ENCODE measurements around the gene SLC12A7. TPM values are rescaled to one million over a fixed set of nuclear protein-coding genes. Genes with fewer than 3 reads are reported as not detected.
"Not testable (repeated sequence)": the region's sequence is repeated elsewhere in the genome, so short reads cannot be mapped to it uniquely, and the experiment has no call there.

The SLC12A7 gene
- total RNA-seq, 2 experiments from 2014 or later: 31.5 to 37.5 TPM

- ATAC-seq (ENCODE audit: low read depth): no peak
- Mint-ChIP-seq H3K27me3 (no peaks in the 10 kb centered on the region), H3K27ac (no peak overlapping the region), H3K4me1 (no peaks in the 10 kb centered on the region), H3K4me3 (no peak overlapping the region), H3K36me3 (peaks cover 2% of the 10 kb centered on the region), H3K9me3 (no peaks in the 10 kb centered on the region)
- POLR2A ChIA-PET: no interaction called here
- DNase-seq: no peak
Measured at GRCh38 chr5:1086871-1087270, 25.0 kb downstream of the SLC12A7 start.

- Mint-ChIP-seq H3K4me3 (no peak overlapping the region), H3K36me3 (peaks cover 4% of the 10 kb centered on the region), H3K9me3 (no peaks in the 10 kb centered on the region), H3K27ac (no peak overlapping the region), H3K27me3 (no peaks in the 10 kb centered on the region), H3K4me1 (no peaks in the 10 kb centered on the region)
- POLR2A ChIA-PET: no interaction called here
- no peak for ATAC-seq (ENCODE audit: low read depth)
- no peak for DNase-seq
Measured at GRCh38 chr5:1086137-1086536, 25.7 kb downstream of the SLC12A7 start.

DNA sequence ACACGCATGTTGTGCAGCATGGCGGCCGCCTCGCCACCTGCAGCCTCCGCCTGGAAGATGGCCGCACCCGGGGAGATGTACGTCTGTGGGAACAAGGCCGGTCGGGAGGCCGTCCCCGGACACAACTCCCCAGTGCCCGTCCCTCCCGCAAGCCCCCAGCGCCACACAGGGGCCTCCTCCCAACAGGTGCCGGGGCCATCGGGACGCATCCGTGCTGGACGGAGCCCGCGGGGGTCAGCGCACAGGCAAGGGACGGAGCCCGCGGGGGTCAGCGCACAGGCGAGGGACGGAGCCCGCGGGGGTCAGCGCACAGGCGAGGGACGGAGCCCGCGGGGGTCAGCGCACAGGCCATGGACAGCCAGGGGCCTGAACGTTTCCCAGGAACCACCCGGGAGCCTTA is 26.5 kb downstream of the SLC12A7 start:
- DNase-seq: no peak
- no peaks in the 10 kb centered on the region for H3K27me3 Mint-ChIP-seq
- no peaks in the 10 kb centered on the region for H3K9me3 Mint-ChIP-seq
- POLR2A ChIA-PET: no interaction called here
- no peak overlapping the region for H3K27ac Mint-ChIP-seq
- H3K4me1 Mint-ChIP-seq: no peaks in the 10 kb centered on the region
- no peak overlapping the region for H3K4me3 Mint-ChIP-seq
- no peak for ATAC-seq (ENCODE audit: low read depth)
- H3K36me3 Mint-ChIP-seq: peaks cover 10% of the 10 kb centered on the region

DNA sequence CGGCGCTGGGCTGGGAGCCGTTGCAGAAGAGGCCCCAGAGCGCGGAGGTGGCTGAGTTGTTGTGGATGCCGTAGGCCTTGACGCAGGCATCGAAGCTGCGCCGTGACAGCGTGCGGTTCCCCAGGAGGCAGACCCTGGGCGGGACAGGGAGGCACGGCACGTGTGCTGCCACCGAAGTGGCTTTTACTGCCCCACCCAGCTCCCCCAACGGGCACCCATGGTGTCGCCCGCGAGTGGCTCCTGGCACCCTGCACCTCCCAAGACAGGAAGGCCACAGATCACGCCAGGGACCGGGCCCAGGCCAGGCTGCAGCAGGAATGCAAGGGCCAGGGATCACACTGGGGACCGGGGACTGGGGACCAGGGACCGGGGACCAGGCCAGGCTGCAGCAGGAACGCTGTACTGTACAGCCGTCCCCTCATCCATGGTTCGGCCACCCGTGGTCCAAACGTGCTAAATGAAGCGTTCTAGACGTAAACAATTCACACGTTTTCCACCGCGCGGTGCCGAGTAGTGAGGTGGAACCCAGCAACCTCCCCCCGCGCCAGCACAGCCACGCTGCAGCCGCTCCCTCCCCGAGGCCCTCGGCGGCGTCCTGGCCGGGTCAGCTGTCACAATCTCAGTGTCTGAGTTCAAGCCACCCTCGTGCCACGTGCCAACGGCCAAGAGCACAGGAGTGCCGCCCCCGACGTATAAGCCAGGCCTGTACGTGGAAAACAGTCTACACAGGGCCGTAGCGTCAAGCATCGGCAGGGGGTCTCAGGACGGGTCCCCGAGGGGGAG is 27.8 kb downstream of the SLC12A7 start:
- Mint-ChIP-seq H3K4me1 (no peaks in the 10 kb centered on the region), H3K9me3 (no peaks in the 10 kb centered on the region), H3K27me3 (no peaks in the 10 kb centered on the region), H3K4me3 (no peak overlapping the region), H3K27ac (no peak overlapping the region), H3K36me3 (peaks cover 10% of the 10 kb centered on the region)
- no peak for DNase-seq
- ATAC-seq (ENCODE audit: low read depth): no peak
- POLR2A ChIA-PET: no interaction called here

- ATAC-seq (ENCODE audit: low read depth); DNase-seq; H3K27ac Mint-ChIP-seq; H3K36me3 Mint-ChIP-seq; H3K27me3 Mint-ChIP-seq; H3K4me3 Mint-ChIP-seq; H3K9me3 Mint-ChIP-seq; POLR2A ChIA-PET; H3K4me1 Mint-ChIP-seq: not testable (repeated sequence)
Measured at GRCh38 chr5:1083026-1083425, 28.8 kb downstream of the SLC12A7 start.

GRCh38 chr5:1081519-1081918 is 30.3 kb downstream of the SLC12A7 start:
- DNase-seq (no peak), ATAC-seq (ENCODE audit: low read depth) (no peak)
- Mint-ChIP-seq H3K27ac (no peak overlapping the region), H3K4me3 (no peak overlapping the region), H3K4me1 (no peaks in the 10 kb centered on the region), H3K27me3 (no peaks in the 10 kb centered on the region), H3K9me3 (no peaks in the 10 kb centered on the region), H3K36me3 (peaks cover 10% of the 10 kb centered on the region)
- POLR2A ChIA-PET: no interaction called here

DNA sequence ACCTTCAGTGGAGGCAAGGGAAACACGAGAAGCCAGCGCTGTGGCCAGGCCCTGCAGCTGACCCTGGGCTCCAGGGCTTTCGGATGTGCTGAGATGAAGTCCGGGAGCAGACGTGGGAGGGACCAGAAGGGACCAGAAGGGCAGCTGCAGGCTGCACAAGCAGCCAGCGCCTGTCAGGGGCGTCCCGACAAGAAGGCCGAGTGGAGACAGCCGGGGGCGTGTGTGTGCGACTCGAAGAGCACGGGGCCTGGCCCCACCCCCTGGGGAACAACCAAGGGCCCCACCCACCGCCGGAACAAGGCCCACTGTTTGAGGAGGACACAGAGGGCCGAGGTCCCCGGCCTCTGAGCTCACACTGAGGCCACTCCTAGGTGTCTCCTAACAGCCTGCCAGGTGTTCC is 31.4 kb downstream of the SLC12A7 start:
- H3K4me1 Mint-ChIP-seq: no peaks in the 10 kb centered on the region
- ATAC-seq (ENCODE audit: low read depth) (no peak), DNase-seq (no peak)
- H3K27me3 Mint-ChIP-seq: no peaks in the 10 kb centered on the region
- H3K36me3 Mint-ChIP-seq: peaks cover 10% of the 10 kb centered on the region
- no peak overlapping the region for H3K4me3 Mint-ChIP-seq
- H3K9me3 Mint-ChIP-seq: no peaks in the 10 kb centered on the region
- no peak overlapping the region for H3K27ac Mint-ChIP-seq
- POLR2A ChIA-PET: no interaction called here

GRCh38 chr5:1079961-1080360 is 31.9 kb downstream of the SLC12A7 start:
- Mint-ChIP-seq H3K4me1 (no peaks in the 10 kb centered on the region), H3K36me3 (peaks cover 10% of the 10 kb centered on the region), H3K27ac (no peak overlapping the region), H3K27me3 (no peaks in the 10 kb centered on the region), H3K4me3 (no peak overlapping the region), H3K9me3 (no peaks in the 10 kb centered on the region)
- no peak for ATAC-seq (ENCODE audit: low read depth)
- POLR2A ChIA-PET: no interaction called here
- DNase-seq: no peak

- DNase-seq: no peak
- peaks cover 10% of the 10 kb centered on the region for H3K36me3 Mint-ChIP-seq
- no peaks in the 10 kb centered on the region for H3K27me3 Mint-ChIP-seq
- no peaks in the 10 kb centered on the region for H3K4me1 Mint-ChIP-seq
- POLR2A ChIA-PET: no interaction called here
- H3K9me3 Mint-ChIP-seq: no peaks in the 10 kb centered on the region
- ATAC-seq (ENCODE audit: low read depth): no peak
- H3K27ac Mint-ChIP-seq: no peak overlapping the region
- no peak overlapping the region for H3K4me3 Mint-ChIP-seq
Measured at GRCh38 chr5:1079486-1079885, 32.4 kb downstream of the SLC12A7 start.

GRCh38 chr5:1078851-1079250 is 33.0 kb downstream of the SLC12A7 start:
- H3K27ac Mint-ChIP-seq: no peak overlapping the region
- peaks cover 9% of the 10 kb centered on the region for H3K36me3 Mint-ChIP-seq
- DNase-seq (no peak), ATAC-seq (ENCODE audit: low read depth) (no peak)
- no peaks in the 10 kb centered on the region for H3K9me3 Mint-ChIP-seq
- H3K4me3 Mint-ChIP-seq: no peak overlapping the region
- H3K4me1 Mint-ChIP-seq: no peaks in the 10 kb centered on the region
- H3K27me3 Mint-ChIP-seq: no peaks in the 10 kb centered on the region
- POLR2A ChIA-PET: no interaction called here

DNA sequence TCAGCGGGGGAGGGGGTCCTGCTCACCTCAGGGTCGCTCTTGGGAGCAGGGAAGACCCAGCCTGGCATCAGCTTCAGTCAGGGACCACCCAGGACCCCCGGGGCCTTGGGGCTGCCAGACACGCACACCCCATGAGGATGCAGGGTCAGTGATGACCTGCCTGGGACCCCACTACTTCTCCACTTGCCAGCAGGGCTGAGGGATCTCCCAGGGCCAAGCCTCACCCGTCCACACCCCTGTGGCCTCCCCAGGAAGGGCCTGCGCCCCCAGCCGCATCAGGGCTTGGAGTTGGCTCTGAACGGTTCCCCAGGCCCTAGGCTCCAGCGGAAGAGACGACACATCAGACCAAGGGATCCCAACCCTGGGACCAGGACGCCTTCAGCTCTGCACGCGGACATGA is 33.7 kb downstream of the SLC12A7 start:
- Mint-ChIP-seq H3K27me3 (no peaks in the 10 kb centered on the region), H3K9me3 (no peaks in the 10 kb centered on the region), H3K4me3 (no peak overlapping the region), H3K4me1 (no peaks in the 10 kb centered on the region), H3K36me3 (peaks cover 10% of the 10 kb centered on the region), H3K27ac (no peak overlapping the region)
- ATAC-seq (ENCODE audit: low read depth): no peak
- POLR2A ChIA-PET: no interaction called here
- no peak for DNase-seq

- Mint-ChIP-seq H3K36me3 (peaks cover 10% of the 10 kb centered on the region), H3K4me1 (no peaks in the 10 kb centered on the region), H3K9me3 (no peaks in the 10 kb centered on the region), H3K27me3 (no peaks in the 10 kb centered on the region), H3K4me3 (no peak overlapping the region), H3K27ac (no peak overlapping the region)
- ATAC-seq (ENCODE audit: low read depth) (no peak), DNase-seq (no peak)
- POLR2A ChIA-PET: no interaction called here
Measured at GRCh38 chr5:1077491-1078020, 34.3 kb downstream of the SLC12A7 start.

- Mint-ChIP-seq H3K9me3 (no peaks in the 10 kb centered on the region), H3K4me3 (no peak overlapping the region), H3K27me3 (no peaks in the 10 kb centered on the region), H3K27ac (no peak overlapping the region), H3K4me1 (no peaks in the 10 kb centered on the region), H3K36me3 (peaks cover 10% of the 10 kb centered on the region)
- DNase-seq (no peak), ATAC-seq (ENCODE audit: low read depth) (no peak)
- POLR2A ChIA-PET: no interaction called here
Measured at GRCh38 chr5:1077026-1077425, 34.8 kb downstream of the SLC12A7 start.

GRCh38 chr5:1076406-1076805 is 35.5 kb downstream of the SLC12A7 start:
- Mint-ChIP-seq H3K27me3 (no peaks in the 10 kb centered on the region), H3K4me3 (no peak overlapping the region), H3K4me1 (no peaks in the 10 kb centered on the region), H3K27ac (no peak overlapping the region), H3K36me3 (peaks cover 10% of the 10 kb centered on the region), H3K9me3 (no peaks in the 10 kb centered on the region)
- no peak for ATAC-seq (ENCODE audit: low read depth)
- POLR2A ChIA-PET: no interaction called here
- no peak for DNase-seq
